Adrenal gland (tissue), 12 donors: ENCODE measurements around the gene TEAD1. TPM values are rescaled to one million over a fixed set of nuclear protein-coding genes. Genes with fewer than 3 reads are reported as not detected.

Source experiments
- DNase-seq, 7 donors: peaks; one replicate each; pipeline ENCODE4 v3.0.0-alpha.2; 2019 to 2020
- H3K27ac ChIP-seq, 5 donors: fragments of 200-600 bp; sonication (generic) in 4 of 5; 1 replicate in 3 of 5; 2 replicates in 2 of 5; pipeline versions ENCODE4 v1.5.1 to v1.8.0; 2016 to 2020; ENCODE audit warnings: mild to moderate bottlenecking in 1 of 5
- H3K27me3 ChIP-seq: fragments of 200-600 bp; 2 replicates; pipeline ENCODE4 v1.8.0; 2021
- H3K36me3 ChIP-seq, 2 donors: fragments of 200-600 bp; replicated peaks in 1 of 2; 1 replicate in 1 of 2; 2 replicates in 1 of 2; pipeline versions ENCODE4 v1.5.1 to v1.8.0; 2018 to 2022
- H3K4me1 ChIP-seq, 2 donors: fragments of 200-600 bp; replicated peaks in 1 of 2; 1 replicate in 1 of 2; 2 replicates in 1 of 2; pipeline versions ENCODE4 v1.5.1 to v1.8.0; 2018 to 2021
- H3K4me3 ChIP-seq, 4 donors: fragments of 200-600 bp; sonication (generic) in 3 of 4; one replicate each; pipeline ENCODE4 v1.5.1; 2016 to 2018
- H3K9me3 ChIP-seq, 3 donors: fragments of 200-600 bp; sonication (generic) in 1 of 3; replicated peaks in 1 of 3; 1 replicate in 2 of 3; 2 replicates in 1 of 3; pipeline versions ENCODE4 v1.5.1 to v1.8.0; 2016 to 2021
- CTCF ChIP-seq, 6 experiments: fragments of 450-650 bp in 4 of 6; fragments of 200-600 bp in 2 of 6; sonication (generic) in 1 of 6; IDR thresholded peaks; 1 replicate in 5 of 6; 2 replicates in 1 of 6; pipeline versions ENCODE4 v1.5.1 to v1.8.0; 2016 to 2021; ENCODE audit warnings: antibody characterized with exemption in 6 of 6, mild to moderate bottlenecking in 2 of 6, moderate library complexity in 1 of 6
- POLR2A ChIP-seq, 2 donors: fragments of 450-650 bp; IDR thresholded peaks; one replicate each; pipeline ENCODE4 v1.6.1; 2017; ENCODE audit warnings: antibody characterized with exemption in 2 of 2, mild to moderate bottlenecking in 2 of 2, moderate library complexity in 1 of 2
- WGBS, 4 donors: extraction: QIAGEN DNeasy Blood & Tissue Kit in 2 of 4; methylation state at CpG; one replicate each; pipeline versions ENCODE4 v1.1.5 to v1.1.7; 2013 to 2017; 5-methylcytosine and 5-hydroxymethylcytosine counted together
- intact Hi-C, 2 donors: fragments of 100-400 bp; cut with DNase I; formaldehyde crosslinking; loops; one replicate each; pipeline versions ENCODE4 v1.14.1 to v1.15.0; 2022 to 2023
- polyA plus RNA-seq, 3 donors: library from polyadenylated mRNA; stranded (reverse); fragments of 200-250 nt in 2 of 3; fragments of 350-450 nt in 1 of 3; fragmentation: Illumina TruSeq in 1 of 3; extraction: RNeasy Lipid Tissue Mini Kit (QIAGEN cat#74804) in 1 of 3; gene quantifications; one replicate each; pipeline ENCODE4 v1.2.3, GENCODE V29; 2013 to 2014
- total RNA-seq, 9 donors: library from RNA; depleted of rRNA in 4 of 9; stranded (reverse); fragments of >200 nt in 4 of 9; fragments of 120-200 nt in 1 of 9; fragmentation: NEBNext Ultra II Directional in 1 of 9; extraction: Animal tissue kit (Norgen Biotek cat#: 25700) in 1 of 9; gene quantifications; one replicate each; pipeline versions ENCODE4 v1.1.0 to v1.2.4, GENCODE V29; 2013 to 2023
- donor health status: healthy with polysubstance abuse.
- donor health status: Bipolar disorder and iron deficiency.
- donor health status: DM: yes; HTN: yes; CAD: no.
- donor health status: DM: no; HTN: no; CAD: no.
- donor health status: DM: no; HTN: no; CAD: no.
- donor health status: DM: yes; HTN: yes; CAD: no.

The TEAD1 gene
- total and polyA plus RNA-seq, 12 donors, result 3.9 to 49.9 (median 35.1) TPM

- Histone ChIP-seq H3K4me1 (no peaks in the 10 kb centered on the region), H3K27me3 (no peaks in the 10 kb centered on the region), H3K9me3 (no peaks in the 10 kb centered on the region), H3K36me3 (no peaks in the 10 kb centered on the region), H3K27ac (no peak overlapping the region), H3K4me3 (no peak overlapping the region)
- WGBS, 4 donors, result 90 to 100% (median 100%) methylated on average over 1 of the region's 1 CpG
- intact Hi-C loops, result no loop called here
- no peak for DNase-seq
- TF ChIP-seq POLR2A (IDR thresholded peaks at IDR 0.05), result no peak
- no peak for TF ChIP-seq CTCF (IDR thresholded peaks at IDR 0.05)
Measured at GRCh38 chr11:12634329-12634728, 39.9 kb upstream of the TEAD1 start.

GRCh38 chr11:12636871-12637410, 37.3 kb upstream of the TEAD1 start:
- Histone ChIP-seq H3K4me1 (no peaks in the 10 kb centered on the region), H3K36me3 (no peaks in the 10 kb centered on the region), H3K9me3 (no peaks in the 10 kb centered on the region), H3K4me3 (no peak overlapping the region), H3K27me3 (no peaks in the 10 kb centered on the region), H3K27ac (no peak overlapping the region)
- TF ChIP-seq CTCF (IDR thresholded peaks at IDR 0.05) (no peak), POLR2A (IDR thresholded peaks at IDR 0.05) (no peak)
- whole genome bisulfite sequencing, 4 donors, result 69 to 91% (median 75%) methylated on average over 5 of the region's 5 CpGs
- intact Hi-C loops, result no loop called here
- no peak for DNase-seq

GRCh38 chr11:12639388-12639787, 34.8 kb upstream of the TEAD1 start:
- intact Hi-C loops, result no loop called here
- no peak for DNase-seq
- H3K4me3 ChIP-seq, result no peak overlapping the region
- no peaks in the 10 kb centered on the region for H3K27me3 ChIP-seq
- no peaks in the 10 kb centered on the region for H3K36me3 ChIP-seq
- TF ChIP-seq CTCF (IDR thresholded peaks at IDR 0.05) (no peak), POLR2A (IDR thresholded peaks at IDR 0.05) (no peak)
- H3K9me3 ChIP-seq, result no peaks in the 10 kb centered on the region
- no peak overlapping the region for H3K27ac ChIP-seq
- H3K4me1 ChIP-seq, result no peaks in the 10 kb centered on the region

- DNase-seq, result no peak
- Histone ChIP-seq H3K36me3 (no peaks in the 10 kb centered on the region), H3K27ac (no peak overlapping the region), H3K4me1 (no peaks in the 10 kb centered on the region), H3K9me3 (no peaks in the 10 kb centered on the region), H3K27me3 (no peaks in the 10 kb centered on the region), H3K4me3 (no peak overlapping the region)
- TF ChIP-seq POLR2A (IDR thresholded peaks at IDR 0.05), result no peak
- TF ChIP-seq CTCF (IDR thresholded peaks at IDR 0.05), result no peak
- 0 to 38% (median 25%) methylated on average over 1 of the region's 1 CpG for WGBS, 4 donors
- intact Hi-C loops, result no loop called here
Measured at GRCh38 chr11:12640355-12640754, 33.9 kb upstream of the TEAD1 start.
